KMS-11 (cell line): ENCODE measurements around the gene RHNO1.

Experiments
- H2AFZ ChIP-seq: fragments of 200-600 bp; sonication (generic); 2 replicates; pipeline ENCODE4 v1.6.1; 2016; ENCODE audit warnings: antibody characterized with exemption, mixed run types, low read depth
- H3K27ac ChIP-seq: fragments of 200-600 bp; sonication (generic); 2 replicates; pipeline ENCODE4 v1.6.1; 2016; ENCODE audit warnings: mild to moderate bottlenecking, mixed run types
- H3K27me3 ChIP-seq: fragments of 200-600 bp; sonication (generic); 2 replicates; pipeline ENCODE4 v1.6.1; 2017; ENCODE audit warnings: mild to moderate bottlenecking, low read depth, mixed run types, moderate library complexity; ENCODE audit not compliant: insufficient read depth
- H3K36me3 ChIP-seq: fragments of 200-600 bp; sonication (generic); 2 replicates; pipeline ENCODE4 v1.6.1; 2017; ENCODE audit warnings: mild to moderate bottlenecking, mixed run types; ENCODE audit not compliant: insufficient read depth
- H3K4me1 ChIP-seq: fragments of 200-600 bp; sonication (generic); 2 replicates; pipeline ENCODE4 v1.6.1; 2016; ENCODE audit warnings: mild to moderate bottlenecking, low read depth, mixed run types; ENCODE audit not compliant: poor library complexity, severe bottlenecking
- H3K4me2 ChIP-seq: fragments of 200-600 bp; sonication (generic); 2 replicates; pipeline ENCODE4 v1.7.0; 2016; ENCODE audit warnings: mild to moderate bottlenecking, mixed run types
- H3K4me3 ChIP-seq: fragments of 200-600 bp; sonication (generic); IDR thresholded peaks from 2 replicates; pipeline ENCODE4 v1.6.1; 2017; ENCODE audit warnings: low read depth, low read length, mixed read lengths; ENCODE audit not compliant: insufficient read depth
- H3K79me2 ChIP-seq: fragments of 200-600 bp; sonication (generic); 2 replicates; pipeline ENCODE4 v1.6.1; 2016; ENCODE audit warnings: low read depth, mixed run types; ENCODE audit not compliant: insufficient read depth
- H3K9ac ChIP-seq: fragments of 200-600 bp; sonication (generic); 2 replicates; pipeline ENCODE4 v1.6.1; 2016; ENCODE audit warnings: mild to moderate bottlenecking, mixed run types
- H4K20me1 ChIP-seq: fragments of 200-600 bp; sonication (generic); 2 replicates; pipeline ENCODE4 v1.6.1; 2016; ENCODE audit warnings: mild to moderate bottlenecking, mixed run types; ENCODE audit not compliant: insufficient read depth
- TF ChIP-seq, protein P1 (sequence below): fragments of 200-600 bp; sonication (generic); conservative IDR thresholded peaks from 2 replicates; pipeline ENCODE4 v1.6.1; 2017; ENCODE audit warnings: low read depth, mild to moderate bottlenecking, antibody characterized with exemption, low read length, moderate library complexity, mixed read lengths

Gene RHNO1

DNA sequence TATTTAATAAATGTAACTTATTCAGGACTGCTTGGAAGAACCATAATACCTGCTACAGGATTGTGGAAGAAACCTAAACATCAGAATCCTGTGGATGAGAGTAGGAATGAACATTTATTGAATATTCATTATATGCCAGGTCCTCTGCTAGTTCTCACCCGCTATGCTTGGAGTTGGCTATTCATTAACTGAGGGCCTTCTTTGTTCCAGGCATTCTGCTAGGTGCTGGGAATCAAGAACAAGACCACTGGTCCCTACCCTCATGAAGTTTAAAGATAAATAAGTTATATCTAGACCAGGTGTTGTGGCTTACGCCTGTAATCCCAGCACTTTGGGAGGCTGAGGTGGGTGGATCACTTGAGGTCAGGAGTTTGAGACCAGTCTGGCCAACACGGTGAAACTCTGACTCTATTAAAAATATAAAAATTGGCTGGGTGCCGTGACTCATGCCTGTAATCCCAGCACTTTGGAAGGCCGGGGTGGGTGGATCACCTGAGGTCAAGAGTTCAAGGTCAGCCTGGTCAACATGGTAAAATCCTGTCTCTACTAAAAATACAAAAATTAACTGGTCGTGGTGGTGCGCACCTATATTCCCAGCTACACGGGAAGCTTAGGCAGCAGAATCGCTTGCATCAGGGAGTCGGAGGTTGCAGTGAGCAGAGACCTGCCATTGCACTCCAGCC is 9.9 kb downstream of the RHNO1 start:
- Histone ChIP-seq H3K27ac (no peak overlapping the region), H4K20me1 (no peaks in the 10 kb centered on the region), H3K27me3 (no peaks in the 10 kb centered on the region), H3K36me3 (no peaks in the 10 kb centered on the region), H3K79me2 (no peaks in the 10 kb centered on the region; the same call in 1 of the 2 replicates), H3K4me3 (no peak overlapping the region), H3K9ac (no peak overlapping the region), H3K4me2 (no peak overlapping the region), H2AFZ (no peak overlapping the region), H3K4me1 (peaks cover 6% of the 10 kb centered on the region)
- TF ChIP-seq, protein P1, sequence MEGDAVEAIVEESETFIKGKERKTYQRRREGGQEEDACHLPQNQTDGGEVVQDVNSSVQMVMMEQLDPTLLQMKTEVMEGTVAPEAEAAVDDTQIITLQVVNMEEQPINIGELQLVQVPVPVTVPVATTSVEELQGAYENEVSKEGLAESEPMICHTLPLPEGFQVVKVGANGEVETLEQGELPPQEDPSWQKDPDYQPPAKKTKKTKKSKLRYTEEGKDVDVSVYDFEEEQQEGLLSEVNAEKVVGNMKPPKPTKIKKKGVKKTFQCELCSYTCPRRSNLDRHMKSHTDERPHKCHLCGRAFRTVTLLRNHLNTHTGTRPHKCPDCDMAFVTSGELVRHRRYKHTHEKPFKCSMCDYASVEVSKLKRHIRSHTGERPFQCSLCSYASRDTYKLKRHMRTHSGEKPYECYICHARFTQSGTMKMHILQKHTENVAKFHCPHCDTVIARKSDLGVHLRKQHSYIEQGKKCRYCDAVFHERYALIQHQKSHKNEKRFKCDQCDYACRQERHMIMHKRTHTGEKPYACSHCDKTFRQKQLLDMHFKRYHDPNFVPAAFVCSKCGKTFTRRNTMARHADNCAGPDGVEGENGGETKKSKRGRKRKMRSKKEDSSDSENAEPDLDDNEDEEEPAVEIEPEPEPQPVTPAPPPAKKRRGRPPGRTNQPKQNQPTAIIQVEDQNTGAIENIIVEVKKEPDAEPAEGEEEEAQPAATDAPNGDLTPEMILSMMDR: no peak

DNA sequence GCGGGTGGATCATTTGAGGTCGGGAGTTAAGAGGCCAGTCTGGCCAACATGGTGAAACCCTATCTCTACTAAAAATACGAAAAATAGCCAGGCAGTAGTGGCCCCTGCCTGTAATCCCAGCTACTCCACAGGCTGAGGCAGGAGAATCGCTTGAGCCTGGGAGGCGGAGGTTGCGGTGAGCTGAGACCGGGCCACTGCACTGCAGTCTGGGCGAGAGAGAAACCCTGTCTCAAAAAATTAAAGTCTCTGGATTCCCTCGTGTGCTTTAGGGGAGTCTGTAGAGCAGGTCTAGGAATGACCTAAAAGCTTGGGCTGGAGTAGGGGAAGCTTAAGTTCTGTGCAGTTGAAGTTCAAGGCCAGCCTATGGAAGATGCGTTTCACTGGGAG is 13.0 kb downstream of the RHNO1 start:
- no peaks in the 10 kb centered on the region for H3K36me3 ChIP-seq
- peak overlapping the region; percentile 39 for H3K27ac ChIP-seq
- peak overlapping the region; percentile 79 for H3K4me2 ChIP-seq
- no peaks in the 10 kb centered on the region for H4K20me1 ChIP-seq
- TF ChIP-seq, protein P1: no peak
- H3K4me3 ChIP-seq: no peak overlapping the region
- peak overlapping the region; percentile 57; the same call in 1 of the 2 replicates for H2AFZ ChIP-seq
- H3K27me3 ChIP-seq: no peaks in the 10 kb centered on the region
- peaks cover 8% of the 10 kb centered on the region for H3K4me1 ChIP-seq
- no peaks in the 10 kb centered on the region; the same call in 1 of the 2 replicates for H3K79me2 ChIP-seq
- peak overlapping the region; percentile 57 for H3K9ac ChIP-seq

DNA sequence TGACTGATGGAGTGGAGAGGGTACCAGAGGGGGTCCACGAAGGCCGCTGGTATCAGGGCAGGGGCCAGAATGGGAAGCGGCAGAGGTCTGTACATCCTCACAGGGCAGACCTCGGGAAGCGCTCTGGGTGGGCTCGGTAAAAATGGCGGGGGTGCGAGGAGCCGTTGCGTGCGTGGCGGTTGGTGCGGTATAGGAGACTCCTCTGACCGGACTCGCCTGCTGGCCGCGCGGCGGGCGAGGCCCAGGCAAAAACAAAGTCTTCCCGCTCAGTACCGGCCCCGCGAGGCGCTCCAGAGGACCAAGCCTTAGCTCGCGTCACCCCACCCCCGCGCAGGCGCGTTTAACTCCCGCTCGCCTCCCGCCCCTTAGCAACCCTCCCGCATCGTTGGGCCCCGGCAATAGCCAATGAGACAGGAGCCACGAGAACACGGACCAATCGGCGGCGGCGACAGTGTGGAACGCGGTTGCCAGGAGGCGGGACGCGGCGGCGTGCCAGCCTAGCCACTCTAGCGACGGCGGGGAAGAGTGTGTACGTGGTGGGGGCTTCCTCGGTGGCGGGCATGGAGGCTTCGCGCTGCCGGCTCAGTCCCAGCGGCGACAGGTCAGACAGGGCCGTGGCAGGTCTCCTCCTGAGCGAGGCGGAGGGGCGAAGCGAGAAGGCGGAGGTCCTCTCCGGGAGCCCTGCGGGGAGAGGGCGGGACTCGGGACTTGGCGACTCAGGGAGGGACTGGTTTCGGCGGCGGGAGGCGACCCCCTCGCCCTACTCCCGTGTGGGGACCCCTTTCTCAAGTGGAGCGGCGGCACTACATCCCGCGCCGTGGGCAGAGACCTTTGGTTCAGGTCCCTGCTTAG is 13.6 kb downstream of the RHNO1 start, which contains the start of gene TULP3:
Gene TULP3 (plus strand): TSS at position 504 of the 852 bp plus-strand sequence. CDS start 57 bp downstream, at position 561.
- TF ChIP-seq, protein P1: no peak
- Histone ChIP-seq H3K4me2 (peak within 1 kb of the TSS; percentile 81), H3K4me1 (peaks cover 8% of the 10 kb centered on the region), H3K4me3 (no peak within 1 kb of the TSS), H3K36me3 (no peaks in the 10 kb centered on the region), H3K79me2 (no peaks in the 10 kb centered on the region; the same call in 1 of the 2 replicates), H4K20me1 (no peaks in the 10 kb centered on the region), H3K9ac (peak within 1 kb of the TSS; percentile 57), H3K27me3 (no peaks in the 10 kb centered on the region), H2AFZ (peak within 1 kb of the TSS; percentile 57), H3K27ac (peak within 1 kb of the TSS; percentile 39)

DNA sequence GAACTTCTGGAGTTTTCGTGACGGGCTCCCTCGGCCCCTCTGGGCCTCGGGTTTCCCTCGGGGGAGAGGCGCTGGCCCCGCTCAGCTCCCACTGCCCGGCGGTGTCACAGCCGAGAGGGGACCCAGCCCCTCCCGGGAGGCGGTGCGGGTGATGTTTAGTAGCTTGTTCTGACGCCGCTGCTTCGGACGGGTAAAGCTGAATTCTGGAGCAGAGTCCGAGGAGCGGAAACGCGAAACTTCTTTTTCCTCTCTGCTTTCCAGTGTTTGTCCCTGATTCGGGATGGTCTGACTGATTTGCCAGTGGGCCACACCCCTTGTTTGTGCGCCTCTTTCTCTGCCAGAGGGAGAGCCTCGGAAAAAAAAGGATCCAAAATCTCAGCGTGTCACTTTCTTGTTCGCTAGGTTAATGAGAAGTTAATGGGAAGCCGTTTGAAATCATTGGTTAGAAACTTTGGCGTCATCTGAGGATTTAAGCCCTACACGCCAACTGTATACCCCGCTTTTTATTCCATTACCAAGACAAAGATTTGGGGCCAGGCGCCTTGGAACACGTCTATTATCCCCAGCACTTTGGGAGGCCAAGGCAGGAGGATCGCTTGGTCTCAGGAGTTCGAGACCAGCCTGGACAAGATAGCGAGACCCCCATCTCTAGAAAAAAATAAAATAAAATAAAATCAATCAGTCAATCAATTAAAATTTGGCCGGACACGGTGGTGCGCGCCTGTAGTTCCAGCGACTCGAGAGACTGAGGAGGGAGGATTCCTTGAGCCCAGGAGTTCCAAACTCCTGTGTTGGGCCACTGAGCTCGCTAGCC is 14.4 kb downstream of the RHNO1 start:
- Histone ChIP-seq H3K27ac (peak overlapping the region; percentile 31), H2AFZ (peak overlapping the region; percentile 57), H3K4me2 (peak overlapping the region; percentile 81), H3K27me3 (no peaks in the 10 kb centered on the region), H3K9ac (peak overlapping the region; percentile 57), H3K4me3 (no peak overlapping the region), H3K36me3 (no peaks in the 10 kb centered on the region), H4K20me1 (no peaks in the 10 kb centered on the region), H3K79me2 (no peaks in the 10 kb centered on the region; the same call in 1 of the 2 replicates), H3K4me1 (peaks cover 8% of the 10 kb centered on the region)
- TF ChIP-seq, protein P1: no peak
